GM04503 (cell line): ENCODE data around the gene PTPRG.

ENCODE experiments used
- DNase-seq: peaks from one replicate; pipeline ENCODE4 v3.0.0-alpha.2; 2012; ENCODE audit warnings: low read depth

The PTPRG gene

DNA sequence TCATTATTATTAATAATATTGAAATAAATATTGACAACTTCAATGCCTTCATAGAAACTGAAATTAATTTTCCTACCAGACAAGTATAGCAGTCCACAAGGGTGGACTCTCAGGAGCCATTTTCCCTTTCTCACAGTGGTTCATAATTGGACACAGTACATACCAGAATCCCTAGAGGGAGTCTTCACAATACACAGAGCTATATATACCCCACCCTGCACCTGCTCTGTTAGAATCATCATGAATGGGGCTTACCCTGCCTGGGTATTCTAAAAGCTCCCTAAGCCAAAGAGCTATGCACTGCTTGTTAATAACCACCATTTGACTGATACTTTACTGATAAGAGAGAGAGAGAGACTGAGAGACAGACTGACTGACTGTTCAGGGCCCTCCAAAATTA, 677.1 kb downstream of the PTPRG start:
- DNase-seq: no peak

DNA sequence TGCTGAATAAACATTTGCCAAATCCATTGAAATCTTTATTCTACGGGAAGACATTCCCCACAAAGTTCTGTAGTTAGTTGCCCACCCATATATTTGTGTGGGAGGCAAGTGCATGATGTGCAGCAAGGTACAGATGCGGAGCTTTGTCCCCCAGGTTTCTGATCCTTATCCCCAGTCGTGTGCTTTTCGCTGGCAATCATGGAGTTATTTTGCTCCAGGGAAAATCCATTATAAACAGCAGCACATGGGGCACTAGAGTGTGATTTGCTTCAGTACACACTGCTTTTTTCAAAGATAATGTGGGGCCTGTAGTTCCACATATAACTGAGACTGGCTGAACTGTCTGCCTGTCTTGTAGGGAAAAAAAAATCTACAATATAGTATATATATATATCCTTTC, 679.9 kb downstream of the PTPRG start:
- no peak for DNase-seq

DNA sequence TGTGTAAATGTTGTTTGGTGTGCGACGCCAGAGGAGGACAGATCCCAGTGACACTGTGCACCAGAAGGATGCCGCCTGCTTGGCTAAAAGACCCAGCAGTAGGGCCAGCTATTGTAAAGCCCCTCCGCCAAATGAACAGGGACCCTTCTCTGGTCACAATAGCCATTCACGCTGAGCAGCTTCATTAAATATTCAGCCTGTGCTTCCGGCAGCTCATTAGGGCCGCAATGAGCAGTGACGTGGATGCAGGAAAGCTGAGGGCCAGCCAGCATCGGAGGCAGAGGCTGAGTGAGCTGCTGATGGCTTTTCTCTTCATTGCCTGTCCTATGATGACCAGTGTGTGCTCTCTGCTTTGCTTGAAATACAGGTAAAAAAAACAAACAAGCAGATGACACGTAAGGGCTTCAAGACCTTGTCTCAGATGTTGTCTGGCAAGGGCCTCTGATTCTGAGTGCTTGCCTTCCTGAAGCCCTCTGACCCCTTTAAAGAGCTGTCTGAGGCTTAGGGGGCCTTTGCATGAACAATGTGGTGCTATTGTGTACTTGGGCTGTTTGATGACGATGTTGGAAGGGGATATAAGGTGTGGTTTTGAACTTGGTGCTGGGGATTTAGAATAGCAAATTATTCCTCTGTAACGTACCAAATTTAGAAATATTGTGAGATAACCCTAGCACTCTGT, 681.6 kb downstream of the PTPRG start:
- no peak for DNase-seq

DNA sequence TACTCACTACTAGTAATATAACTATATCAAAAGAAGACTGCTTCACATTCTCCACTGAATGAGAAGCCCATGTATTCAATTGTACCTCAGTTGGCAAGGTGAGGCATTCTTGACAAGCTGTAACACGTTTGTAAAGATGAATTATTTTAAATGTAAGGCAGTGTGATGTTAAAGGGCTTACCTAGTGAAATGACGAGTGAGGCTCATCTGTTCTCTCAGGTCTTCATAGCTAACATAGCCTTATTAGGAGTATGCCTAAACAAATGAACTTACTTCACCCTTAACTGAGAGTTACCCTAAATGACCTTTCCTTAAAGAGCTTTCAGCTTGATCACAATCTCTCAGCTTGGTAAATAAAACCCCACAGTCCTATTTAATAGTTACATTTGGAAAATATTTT, 684.7 kb downstream of the PTPRG start:
- no peak for DNase-seq

DNA sequence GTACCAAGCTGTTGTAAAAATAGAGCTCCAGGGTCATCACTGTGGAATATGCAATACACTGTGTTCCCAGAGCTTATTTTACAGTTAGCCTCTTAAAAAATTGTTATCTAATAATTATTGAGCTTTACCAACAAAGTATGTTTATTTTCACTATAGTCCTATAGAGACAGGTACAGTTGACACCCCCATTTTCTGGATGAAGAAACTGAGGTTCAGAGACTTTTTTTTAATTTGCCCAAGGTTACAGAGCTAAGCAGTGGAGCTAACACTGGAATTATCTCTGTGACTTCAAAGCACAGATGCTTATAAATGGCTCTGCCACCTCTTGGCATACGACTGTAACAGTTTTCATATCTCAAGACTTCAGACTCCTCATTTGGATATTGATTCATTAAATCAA, 685.6 kb downstream of the PTPRG start:
- no peak for DNase-seq

DNA sequence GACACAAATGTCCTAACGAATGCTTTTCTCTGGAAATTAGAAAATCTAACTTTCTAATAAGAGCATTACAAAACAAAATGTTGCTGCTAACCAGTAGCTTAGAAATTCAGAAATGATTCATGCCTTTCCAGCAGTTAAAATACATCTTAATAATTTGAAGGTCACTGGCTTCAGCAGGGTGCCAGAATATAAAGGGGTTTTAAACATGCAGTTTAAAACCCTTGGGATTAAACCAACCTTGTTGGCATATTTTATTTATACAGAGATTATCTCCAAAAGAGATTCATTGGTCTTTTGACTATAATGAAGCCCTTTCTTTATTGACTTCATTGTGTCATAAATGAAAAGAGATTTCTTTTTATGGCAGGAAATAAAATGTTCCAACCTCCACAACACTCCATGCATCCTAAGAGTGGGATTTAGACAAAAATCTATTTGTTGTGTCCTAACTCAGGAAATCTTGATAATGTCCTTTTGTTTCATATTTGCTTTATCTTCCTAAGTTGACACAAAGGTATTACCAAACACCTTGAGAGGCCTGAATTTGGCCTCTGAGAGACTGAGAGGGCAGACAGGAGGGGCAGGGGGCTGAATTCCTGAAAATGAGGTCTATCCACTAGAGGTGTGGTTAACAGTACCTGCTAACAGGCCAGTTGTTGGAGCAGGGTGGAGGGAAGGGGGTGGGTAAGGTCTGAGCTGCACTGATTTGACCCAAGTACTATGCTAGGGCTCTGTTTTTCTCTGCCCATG, 687.5 kb downstream of the PTPRG start:
- no peak for DNase-seq

DNA sequence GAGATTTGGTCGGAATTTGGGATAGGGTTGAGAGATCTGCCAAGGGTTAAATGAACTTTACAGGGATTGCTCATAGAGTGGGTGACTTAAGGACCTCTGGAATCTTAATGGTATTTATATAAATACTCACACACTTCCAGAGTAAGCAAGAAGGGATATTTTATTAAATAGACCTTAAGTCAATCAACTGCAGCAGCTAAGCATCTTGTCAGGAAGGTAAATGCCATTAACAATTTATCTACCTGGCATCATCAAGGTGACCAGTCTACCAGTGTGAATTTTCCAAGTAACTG, 688.1 kb downstream of the PTPRG start:
- no peak for DNase-seq

DNA sequence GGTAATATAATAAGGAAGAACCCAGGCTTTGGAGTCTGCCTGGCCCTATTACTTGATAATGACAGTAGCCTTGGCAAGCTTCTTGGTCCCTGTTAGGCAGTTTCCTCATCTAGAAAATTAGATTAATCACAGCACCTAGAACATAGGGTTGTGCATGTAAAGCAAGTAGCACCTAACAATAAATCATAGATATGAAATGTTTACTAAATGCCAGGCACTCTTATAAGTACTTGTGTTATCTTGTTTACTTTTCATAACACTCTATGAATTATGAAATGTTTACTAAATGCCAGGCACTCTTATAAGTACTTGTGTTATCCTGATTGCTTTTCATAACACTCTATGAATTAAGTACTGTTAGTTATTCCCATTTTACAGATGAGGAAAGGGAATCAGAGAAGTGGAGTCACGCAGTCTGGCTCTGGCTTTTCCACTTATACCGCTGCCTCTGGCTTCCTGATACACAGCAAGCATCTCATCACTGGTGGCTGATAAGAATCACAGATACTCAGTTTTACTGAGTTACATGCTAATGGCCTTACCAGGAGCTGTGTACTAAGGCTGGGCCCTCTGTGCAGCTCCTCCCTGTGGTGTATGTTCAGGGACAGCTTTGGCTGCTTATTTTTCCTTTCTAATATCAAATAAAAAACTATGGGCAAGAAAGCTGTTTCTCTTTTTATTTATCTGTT, 688.6 kb downstream of the PTPRG start:
- no peak for DNase-seq

DNA sequence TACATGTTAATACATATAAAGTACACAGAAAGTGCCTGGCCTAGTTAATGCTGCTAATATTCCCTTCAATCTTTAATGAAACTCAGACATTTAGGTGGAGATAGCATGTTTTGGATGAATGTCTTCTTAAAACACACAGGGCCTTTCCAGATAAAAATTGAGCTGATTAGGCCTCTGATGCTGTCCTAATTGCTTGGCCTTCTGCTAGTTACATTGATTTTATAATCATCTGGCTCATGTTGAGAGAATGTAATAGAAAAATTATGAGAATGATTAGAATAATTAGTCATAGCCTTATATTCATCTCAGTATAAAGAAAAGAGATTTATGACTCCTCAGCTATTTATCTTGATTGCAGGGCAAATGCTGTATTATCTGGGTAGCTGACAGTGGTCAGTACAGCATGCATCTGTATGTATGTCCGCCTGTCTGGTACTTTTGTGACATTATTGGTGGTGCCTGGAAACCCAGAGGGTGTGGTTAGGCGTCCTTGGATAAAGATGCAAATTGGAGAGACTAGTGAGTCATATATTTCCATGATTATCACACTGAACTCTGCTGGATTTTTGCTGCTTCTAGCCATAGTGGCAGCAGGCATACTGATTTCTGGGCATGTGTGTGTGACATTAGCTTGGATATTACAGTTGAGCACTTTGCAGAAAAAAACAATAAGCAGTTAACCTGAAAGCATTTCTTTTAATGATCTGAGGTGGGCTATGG, 691.2 kb downstream of the PTPRG start:
- no peak for DNase-seq

DNA sequence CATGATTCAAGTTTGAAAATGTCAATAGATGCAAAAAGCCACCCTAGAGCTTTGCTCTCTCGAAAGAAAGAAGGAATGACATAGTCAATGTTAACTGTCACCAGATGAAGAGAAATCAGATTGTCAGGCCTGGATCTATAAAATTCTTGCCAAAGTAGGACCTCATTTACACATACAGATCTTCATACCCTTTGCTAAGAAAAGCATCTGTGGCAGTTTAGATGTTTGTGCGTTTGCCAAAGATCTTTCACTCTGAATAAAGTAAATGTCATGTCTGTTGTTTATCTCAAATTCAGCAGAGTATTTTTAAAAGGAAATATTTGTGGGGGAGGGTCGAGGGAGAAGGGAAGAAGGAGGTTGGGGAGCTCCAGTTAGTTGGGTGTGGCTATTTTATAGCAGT, 692.6 kb downstream of the PTPRG start:
- DNase-seq: no peak

DNA sequence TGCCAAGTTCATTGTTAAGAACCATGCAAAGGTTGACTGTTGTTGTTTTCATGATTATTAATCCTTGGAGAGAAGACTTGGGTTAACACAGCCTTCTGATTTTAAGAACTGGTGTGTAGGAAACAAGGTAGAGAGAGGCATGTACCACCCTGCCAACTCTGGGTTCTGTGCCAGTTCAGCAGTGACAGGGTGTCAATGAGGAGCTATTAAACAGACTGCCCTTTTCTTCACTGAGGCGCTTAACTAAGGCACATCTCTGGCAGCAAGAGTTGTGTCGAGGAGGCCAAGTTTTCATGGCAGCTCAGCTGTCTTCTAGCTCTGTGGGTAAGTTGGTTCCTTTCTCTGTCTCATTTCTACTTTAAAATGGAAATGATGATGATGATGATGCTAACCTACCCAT, 694.4 kb downstream of the PTPRG start:
- no peak for DNase-seq

DNA sequence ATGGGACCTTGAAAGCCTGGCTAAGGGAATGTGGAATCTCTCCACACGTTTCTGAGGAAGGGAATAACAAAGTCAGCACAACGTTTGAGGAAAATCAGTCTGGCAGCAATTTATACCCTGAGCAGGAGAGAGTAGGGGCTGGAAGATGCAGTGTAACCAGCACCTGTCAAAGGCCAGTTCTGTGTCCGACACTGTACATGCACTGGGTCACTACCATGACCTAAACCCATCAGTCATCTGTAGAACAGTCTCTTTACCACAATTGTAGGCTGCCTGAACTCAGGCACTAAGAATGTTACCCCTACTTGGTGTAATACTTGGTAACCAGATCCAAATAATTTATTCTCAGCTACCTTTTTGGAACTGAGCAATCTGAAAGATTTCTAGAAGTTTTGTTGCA, 698.6 kb downstream of the PTPRG start:
- DNase-seq: no peak

DNA sequence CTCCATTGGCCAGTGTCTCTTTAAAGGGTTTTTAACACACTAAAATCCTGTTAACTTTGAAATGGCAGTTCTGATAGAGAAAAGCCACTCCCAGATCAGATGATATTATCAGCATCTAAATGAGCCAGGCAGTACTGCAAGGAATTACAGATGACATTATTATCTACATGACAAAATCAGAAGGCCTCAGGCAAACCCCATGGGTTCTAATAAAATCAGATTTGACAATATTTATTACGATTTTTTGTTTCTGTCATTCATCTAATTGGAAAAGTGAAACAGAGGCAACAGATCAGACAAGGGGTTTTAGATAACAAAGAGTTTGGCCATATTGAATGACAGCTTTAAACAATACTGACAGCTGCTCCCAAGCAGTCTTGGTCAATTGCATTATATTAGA, 699.3 kb downstream of the PTPRG start:
- no peak for DNase-seq

DNA sequence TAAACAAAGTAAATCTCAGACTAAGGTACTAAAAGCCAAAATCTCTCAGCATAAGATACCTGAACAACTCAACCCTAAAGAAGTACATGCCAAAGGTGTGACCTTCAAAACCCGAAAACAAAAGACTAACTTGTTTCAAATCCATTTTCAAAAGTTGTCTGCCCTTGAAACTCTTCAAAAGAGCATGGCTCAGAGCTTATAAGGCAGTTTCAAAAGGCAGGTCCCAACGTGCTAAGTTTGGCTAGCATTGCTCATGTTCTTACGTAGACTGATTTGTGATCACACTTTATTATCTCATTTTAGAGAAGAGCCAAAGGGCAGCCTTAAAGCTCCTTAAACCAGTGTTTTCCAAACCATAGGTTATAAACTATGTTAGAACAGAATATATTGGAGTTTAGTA, 699.8 kb downstream of the PTPRG start:
- no peak for DNase-seq

DNA sequence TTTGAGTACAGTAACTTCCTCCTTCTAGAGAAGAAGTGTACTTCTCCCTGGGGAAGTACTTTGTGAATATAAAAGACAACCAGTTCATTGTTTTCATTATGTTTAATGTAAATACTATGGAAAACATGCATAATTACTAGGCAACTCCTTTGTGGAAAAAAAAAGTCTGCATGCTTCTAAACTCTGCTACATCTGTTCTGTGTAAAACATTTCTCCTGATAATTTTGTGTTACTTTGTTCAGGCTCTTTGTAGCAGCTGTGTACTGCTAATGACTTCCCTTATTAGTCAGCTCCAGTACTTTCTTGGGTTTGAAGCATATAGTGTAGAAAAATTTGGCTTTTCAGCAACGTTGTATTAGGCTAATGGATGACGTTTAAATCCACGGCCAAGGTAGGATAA, 700.4 kb downstream of the PTPRG start:
- no peak for DNase-seq

DNA sequence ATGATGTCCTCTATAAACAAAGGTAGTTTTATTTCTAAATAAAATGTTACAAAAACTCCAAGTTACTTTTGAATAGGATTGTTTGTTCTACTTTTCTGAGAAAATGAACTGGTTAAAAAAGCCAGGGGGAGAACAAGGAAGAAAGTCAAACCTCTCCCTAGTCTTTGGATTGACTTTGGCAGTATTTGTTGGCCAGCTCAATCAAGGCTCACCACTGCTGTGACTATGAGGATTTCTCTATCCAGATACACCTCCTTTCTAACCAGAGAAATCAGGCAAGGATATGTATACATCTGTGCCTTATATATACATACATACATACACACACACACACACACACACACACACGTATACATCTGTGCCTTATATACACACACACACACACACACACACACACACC, 704.2 kb downstream of the PTPRG start:
- no peak for DNase-seq

DNA sequence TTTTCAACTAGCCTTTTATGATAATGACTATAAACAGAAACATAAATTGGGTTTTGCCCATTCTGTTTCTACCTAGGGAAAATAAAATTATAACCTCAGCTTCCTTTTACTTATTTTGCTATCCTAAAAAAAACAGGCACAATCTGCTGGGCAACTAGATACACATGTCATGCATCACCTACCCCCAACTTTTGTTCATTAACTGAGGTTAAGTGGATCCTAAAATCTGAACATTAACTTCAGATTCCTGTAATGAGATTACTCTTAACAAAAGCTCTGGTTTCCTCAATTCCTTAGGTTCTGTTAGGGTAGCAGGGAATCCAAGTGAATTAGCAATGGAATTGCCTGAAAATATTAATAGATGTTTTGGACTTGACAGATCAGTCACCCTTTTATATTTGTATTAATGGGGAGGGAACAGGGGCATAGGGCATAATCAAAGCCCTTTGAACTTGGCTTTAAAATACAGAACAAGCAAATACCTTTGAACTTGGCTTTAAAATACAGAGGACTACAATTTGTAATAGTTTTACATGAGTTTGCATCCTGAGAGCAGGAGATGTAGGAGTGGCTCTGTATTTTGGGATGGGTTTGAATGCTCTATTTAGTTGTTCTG, 705.4 kb downstream of the PTPRG start:
- no peak for DNase-seq

DNA sequence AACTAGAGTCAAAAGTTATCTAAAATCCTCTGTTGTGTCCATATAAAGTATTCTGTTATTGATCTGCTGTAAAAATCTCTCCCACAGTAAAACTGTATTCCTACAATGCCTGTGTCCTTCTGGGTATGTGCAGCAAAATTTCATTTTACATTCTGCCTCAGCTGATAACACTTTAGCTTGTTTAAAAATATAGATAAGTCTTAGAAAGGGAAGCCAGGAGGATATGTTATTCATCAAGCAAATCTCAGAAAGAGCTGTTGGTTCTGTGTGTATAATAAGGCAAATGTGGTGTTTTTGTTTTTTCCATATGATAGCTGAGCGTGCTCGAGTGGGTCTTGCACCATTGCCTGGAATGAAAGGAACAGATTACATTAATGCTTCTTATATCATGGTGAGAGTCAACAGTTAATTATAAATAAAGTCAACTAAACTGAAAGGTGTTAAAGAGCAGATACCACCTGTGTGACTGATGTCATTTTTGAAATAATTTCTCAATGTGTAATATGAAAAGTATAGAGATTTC, 715.3 kb downstream of the PTPRG start:
- DNase-seq: no peak

DNA sequence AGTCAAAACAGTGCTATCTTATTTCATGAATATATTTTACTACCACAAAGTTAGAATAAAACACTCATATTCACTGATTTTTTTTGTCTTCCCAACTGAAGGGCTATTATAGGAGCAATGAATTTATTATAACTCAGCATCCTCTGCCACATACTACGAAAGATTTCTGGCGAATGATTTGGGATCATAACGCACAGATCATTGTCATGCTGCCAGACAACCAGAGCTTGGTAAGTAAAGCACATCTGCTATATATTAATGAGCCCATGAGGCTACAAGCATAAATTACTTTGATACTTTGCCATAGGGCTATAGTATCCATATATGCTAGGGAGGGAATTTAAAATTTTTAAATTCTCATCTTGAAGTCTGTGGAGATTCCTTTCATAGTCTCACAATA, 716.1 kb downstream of the PTPRG start:
- no peak for DNase-seq

DNA sequence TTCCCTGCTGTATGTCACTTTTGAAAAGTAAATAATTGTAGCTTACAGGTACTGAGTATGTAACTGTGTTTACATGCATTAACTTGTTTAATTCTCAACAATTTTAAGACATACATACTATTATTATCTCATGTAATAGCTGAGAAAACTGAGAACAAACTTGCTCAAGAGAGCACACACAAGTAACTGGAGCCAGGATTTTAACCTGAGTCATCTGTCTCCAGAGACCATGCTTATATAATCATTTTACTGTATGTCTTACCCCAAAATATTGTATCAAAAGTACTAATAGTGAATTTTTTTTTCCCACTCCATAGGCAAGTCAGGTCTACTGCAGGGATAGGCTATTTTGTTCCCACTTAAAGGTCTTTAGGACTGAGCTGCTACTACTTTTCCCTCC, 716.6 kb downstream of the PTPRG start:
- no peak for DNase-seq

DNA sequence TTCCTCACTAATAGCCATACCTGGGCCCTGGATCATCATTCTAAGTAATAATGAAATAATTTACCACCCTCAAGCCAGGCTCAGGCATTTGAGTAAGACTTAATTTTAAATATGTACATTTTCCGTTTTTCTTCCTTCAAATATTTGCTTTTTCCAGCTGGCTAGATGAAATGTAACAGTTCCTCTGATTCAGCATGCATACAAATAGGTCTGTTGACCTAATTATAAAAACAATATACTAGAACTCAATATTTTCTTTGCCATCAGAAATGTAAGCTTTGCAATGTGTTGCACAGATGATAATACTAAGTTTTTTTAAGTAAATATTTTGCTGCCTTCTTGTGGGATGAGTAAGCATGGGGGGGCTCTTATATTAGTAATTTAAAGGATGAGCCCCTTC, 720.4 kb downstream of the PTPRG start:
- DNase-seq: no peak

DNA sequence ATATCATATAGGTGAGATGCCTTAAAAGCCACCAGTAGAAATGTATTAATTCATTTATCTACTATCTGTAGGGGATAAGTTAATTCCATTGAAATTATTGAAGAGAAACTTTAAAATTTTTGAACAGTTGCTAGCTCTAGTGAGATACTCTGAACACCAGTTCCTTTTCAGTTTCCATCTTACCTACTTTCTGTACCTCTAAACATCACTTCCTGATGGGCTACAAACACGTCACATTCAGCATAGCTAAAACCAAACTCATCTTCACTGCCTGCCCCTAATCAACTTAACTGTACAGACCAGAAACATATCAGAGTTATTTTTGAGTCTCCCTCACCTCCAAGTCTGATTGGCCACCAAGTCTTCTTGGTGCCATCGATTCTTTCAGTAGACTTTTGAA, 723.1 kb downstream of the PTPRG start:
- DNase-seq: no peak
